ENCODE data around the gene SUCO. TPM values are rescaled to one million over a fixed set of nuclear protein-coding genes. Genes with fewer than 3 reads are reported as not detected.

Gene SUCO
- total and polyA plus RNA-seq, 2 of the 8 experiments (the other 6 are each of a cell fraction or from before 2014, with no cell fraction given): 8.3 to 35.8 TPM

DNA sequence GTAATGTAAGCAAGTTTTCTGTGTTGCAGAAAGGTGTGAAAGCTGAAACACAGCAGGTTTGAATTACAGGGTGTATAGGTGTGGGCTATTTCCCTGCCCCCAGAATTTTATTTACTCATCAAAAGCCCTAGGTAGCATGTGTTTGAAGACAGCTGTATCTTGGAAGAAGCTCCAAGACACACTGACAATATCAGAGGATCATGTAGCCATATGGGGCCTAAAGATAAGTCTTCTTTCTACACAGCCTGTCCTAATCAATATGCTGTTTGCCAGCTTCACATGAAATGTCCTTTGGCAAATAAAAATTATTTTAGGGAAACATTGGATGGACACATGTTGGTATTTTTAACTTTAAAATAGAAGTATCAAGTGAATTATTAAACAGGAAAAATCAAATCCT, 17.5 kb upstream of the SUCO start:
- no peak overlapping the region for H2BK120ac ChIP-seq (replicated peaks; ENCODE audit: low read depth, low read length)
- no peak overlapping the region for H4K5ac ChIP-seq (ENCODE audit: insufficient read length, low read depth, low read length)
- TF ChIP-seq CEBPB (IDR thresholded peaks at IDR 0.05; ENCODE audit: low read depth, low read length): no peak
- no peak for TF ChIP-seq TEAD4 (IDR thresholded peaks at IDR 0.05; ENCODE audit: low read depth, low read length)
- no peak for TF ChIP-seq TCF12 (IDR thresholded peaks at IDR 0.05; ENCODE audit: low read depth, low read length)
- no peak for TF ChIP-seq POLR2AphosphoS5 (IDR thresholded peaks at IDR 0.05; ENCODE audit: low read depth, low read length)
- no peak for TF ChIP-seq RNF2 (IDR thresholded peaks at IDR 0.05; ENCODE audit: borderline replicate concordance, low read depth, low read length, missing control alignments, poor library complexity, severe bottlenecking)
- H3K18ac ChIP-seq (ENCODE audit: extremely low read depth, low read length): no peak overlapping the region
- H2AK5ac ChIP-seq (ENCODE audit: low read depth, low read length): no peak overlapping the region
- no peaks in the 10 kb centered on the region for H3K36me3 ChIP-seq (ENCODE audit: control insufficient read depth in 2 of 4, insufficient read depth in 4 of 4, low read length in 3 of 4)
- no peak for FAIRE-seq
- H2BK20ac ChIP-seq (ENCODE audit: low read length): no peak overlapping the region
- no peak overlapping the region for H3K9ac ChIP-seq (replicated peaks in 1 of 4; ENCODE audit: extremely low read depth in 1 of 4, low read depth in 3 of 4, low read length in 3 of 4)
- no peak overlapping the region for H3K23ac ChIP-seq (ENCODE audit: insufficient read length)
- no peak overlapping the region for H2BK15ac ChIP-seq (ENCODE audit: low read length)
- H3K79me2 ChIP-seq (ENCODE audit: control insufficient read depth in 1 of 2, insufficient read depth in 2 of 2, low read length in 2 of 2): no peaks in the 10 kb centered on the region
- no peak overlapping the region for H3K27ac ChIP-seq (ENCODE audit: low read depth, low read length)
- H3K56ac ChIP-seq (replicated peaks; ENCODE audit: insufficient read length, low read depth, low read length): no peak overlapping the region
- no peaks in the 10 kb centered on the region for H3K4me1 ChIP-seq (replicated peaks in 1 of 4; ENCODE audit: control insufficient read depth in 3 of 4, insufficient read depth in 4 of 4, low read length in 3 of 4)
- H3K79me1 ChIP-seq (ENCODE audit: low read depth, low read length): no peaks in the 10 kb centered on the region
- H3K14ac ChIP-seq (ENCODE audit: insufficient read length): no peak overlapping the region
- no peak overlapping the region for H2BK12ac ChIP-seq (ENCODE audit: low read depth, low read length)
- H4K8ac ChIP-seq (ENCODE audit: extremely low read depth, insufficient read depth, low read length): no peak overlapping the region
- ChIA-PET POLR2A (ENCODE audit: partially characterized antibody) (no interaction called here), CTCF (ENCODE audit: partially characterized antibody) (interaction anchor here (0.6 kb wide), 1 partner anchor 1186 kb away, joined by 3 read pairs; no protein-coding TSS in a partner anchor)
- DNase-seq (ENCODE audit: low read depth in 1 of 2, low spot score in 2 of 2): no peak
- no peaks in the 10 kb centered on the region for H3K23me2 ChIP-seq (ENCODE audit: low read depth, low read length)
- no peaks in the 10 kb centered on the region for H4K20me1 ChIP-seq (replicated peaks in 1 of 2; ENCODE audit: control insufficient read depth in 1 of 2, insufficient read depth in 2 of 2, low read length in 2 of 2)
- no peak overlapping the region for H2AFZ ChIP-seq (ENCODE audit: low read length)
- H4K91ac ChIP-seq (replicated peaks; ENCODE audit: insufficient read length, low read length): no peak overlapping the region
- no peak overlapping the region for H3K4ac ChIP-seq (replicated peaks; ENCODE audit: insufficient read length, low read depth, low read length)
- H3K27me3 ChIP-seq (replicated peaks in 1 of 4; ENCODE audit: control insufficient read depth in 3 of 4, extremely low read depth in 1 of 4, insufficient read depth in 3 of 4, low read length in 3 of 4): no peaks in the 10 kb centered on the region
- H3K4me2 ChIP-seq (ENCODE audit: insufficient read depth in 1 of 2, low read depth in 2 of 2, low read length in 2 of 2): no peak overlapping the region
- no peaks in the 10 kb centered on the region for H3K9me3 ChIP-seq (ENCODE audit: insufficient read depth in 2 of 2, low read depth in 1 of 2, low read length in 1 of 2)
- H3K4me3 ChIP-seq (ENCODE audit: extremely low read depth in 1 of 4, insufficient read depth in 2 of 4, low read depth in 3 of 4, low read length in 4 of 4): no peak overlapping the region
- H2BK5ac ChIP-seq (ENCODE audit: low read depth, low read length): no peak overlapping the region
